MM.1S (cell line): ENCODE results near the gene SIN3A.
"Not testable (repeated sequence)": the region's sequence is repeated elsewhere in the genome, so short reads cannot be mapped to it uniquely, and the experiment has no call there.

Experiments
- DNase-seq: peaks from one replicate; pipeline ENCODE4 v3.0.0-alpha.2; 2015
- H2AFZ ChIP-seq: fragments of 300-600 bp; sonication (generic); 2 replicates; pipeline ENCODE4 v1.6.0; 2016; ENCODE audit warnings: antibody characterized with exemption, low read length
- H3F3A ChIP-seq: fragments of 300-600 bp; sonication (generic); 2 replicates; pipeline ENCODE4 v1.6.1; 2016; ENCODE audit warnings: mild to moderate bottlenecking, antibody characterized with exemption, low read length, moderate library complexity, mixed read lengths; ENCODE audit not compliant: insufficient read depth
- H3K27ac ChIP-seq: fragments of 300-600 bp; sonication (generic); 2 replicates; pipeline ENCODE4 v1.5.1; 2016; ENCODE audit warnings: mild to moderate bottlenecking, low read length
- H3K27me3 ChIP-seq: fragments of 300-600 bp; sonication (generic); replicated peaks from 2 replicates; pipeline ENCODE4 v1.6.0; 2016; ENCODE audit warnings: low read length; ENCODE audit not compliant: insufficient read depth
- H3K36me3 ChIP-seq: fragments of 300-600 bp; sonication (generic); replicated peaks from 2 replicates; pipeline ENCODE4 v1.6.1; 2016; ENCODE audit warnings: mild to moderate bottlenecking, low read length, mixed read lengths; ENCODE audit not compliant: insufficient read depth
- H3K4me1 ChIP-seq: fragments of 300-600 bp; sonication (generic); 2 replicates; pipeline ENCODE4 v1.6.1; 2016; ENCODE audit warnings: low read length, mixed read lengths
- H3K4me2 ChIP-seq: fragments of 300-600 bp; sonication (generic); 2 replicates; pipeline ENCODE4 v1.6.0; 2016; ENCODE audit warnings: low read depth, low read length
- H3K4me3 ChIP-seq: fragments of 300-600 bp; sonication (generic); 2 replicates; pipeline ENCODE4 v1.5.1; 2016; ENCODE audit warnings: low read length, mixed read lengths
- H3K79me2 ChIP-seq: fragments of 300-600 bp; sonication (generic); 2 replicates; pipeline ENCODE4 v1.6.1; 2016; ENCODE audit warnings: mixed run types, low read length, mixed read lengths
- H3K9ac ChIP-seq: fragments of 300-600 bp; sonication (generic); 2 replicates; pipeline ENCODE4 v1.6.1; 2016; ENCODE audit warnings: low read length, mixed read lengths
- H3K9me2 ChIP-seq: fragments of 300-600 bp; sonication (generic); replicated peaks from 2 replicates; pipeline ENCODE4 v1.6.1; 2016; ENCODE audit warnings: mild to moderate bottlenecking, low read length, mixed read lengths; ENCODE audit not compliant: insufficient read depth
- H3K9me3 ChIP-seq: fragments of 300-600 bp; sonication (generic); replicated peaks from 2 replicates; pipeline ENCODE4 v1.6.1; 2016; ENCODE audit warnings: mild to moderate bottlenecking, low read length, mixed read lengths; ENCODE audit not compliant: insufficient read depth
- H4K20me1 ChIP-seq: fragments of 300-600 bp; sonication (generic); 2 replicates; pipeline ENCODE4 v1.6.1; 2016; ENCODE audit warnings: mild to moderate bottlenecking, low read length, moderate library complexity, mixed read lengths; ENCODE audit not compliant: insufficient read depth
- EZH2 ChIP-seq: fragments of 300-600 bp; sonication (generic); optimal IDR thresholded peaks from 2 replicates; pipeline ENCODE3; 2017; ENCODE audit warnings: low read depth, mild to moderate bottlenecking, antibody characterized with exemption, low read length, mixed read lengths
- EZH2phosphoT487 ChIP-seq: fragments of 300-600 bp; sonication (generic); IDR thresholded peaks from 2 replicates; pipeline ENCODE4 v1.6.1; 2018; ENCODE audit warnings: antibody characterized with exemption, low read length
- TF ChIP-seq, protein P1 (sequence below): fragments of 300-600 bp; sonication (generic); IDR thresholded peaks from 2 replicates; pipeline ENCODE4 v1.5.1; 2016; ENCODE audit warnings: antibody characterized with exemption, low read length, mixed read lengths

SIN3A gene

GRCh38 chr15:75347222-75348033 is 104.1 kb downstream of the SIN3A start:
- Histone ChIP-seq H2AFZ (peak overlapping the region; percentile 76), H3F3A (no peaks in the 10 kb centered on the region), H3K79me2 (no peaks in the 10 kb centered on the region), H3K9me2 (no peaks in the 10 kb centered on the region), H3K4me3 (peak overlapping the region; percentile 84), H3K4me2 (peak overlapping the region; percentile 92), H3K27ac (peak overlapping the region; percentile 38; the same call in 1 of the 2 replicates), H3K4me1 (no peaks in the 10 kb centered on the region), H4K20me1 (no peaks in the 10 kb centered on the region), H3K36me3 (no peaks in the 10 kb centered on the region), H3K9me3 (no peaks in the 10 kb centered on the region), H3K9ac (peak overlapping the region; percentile 51; the same call in 1 of the 2 replicates), H3K27me3 (no peaks in the 10 kb centered on the region)
- no peak for TF ChIP-seq EZH2phosphoT487
- TF ChIP-seq, protein P1, sequence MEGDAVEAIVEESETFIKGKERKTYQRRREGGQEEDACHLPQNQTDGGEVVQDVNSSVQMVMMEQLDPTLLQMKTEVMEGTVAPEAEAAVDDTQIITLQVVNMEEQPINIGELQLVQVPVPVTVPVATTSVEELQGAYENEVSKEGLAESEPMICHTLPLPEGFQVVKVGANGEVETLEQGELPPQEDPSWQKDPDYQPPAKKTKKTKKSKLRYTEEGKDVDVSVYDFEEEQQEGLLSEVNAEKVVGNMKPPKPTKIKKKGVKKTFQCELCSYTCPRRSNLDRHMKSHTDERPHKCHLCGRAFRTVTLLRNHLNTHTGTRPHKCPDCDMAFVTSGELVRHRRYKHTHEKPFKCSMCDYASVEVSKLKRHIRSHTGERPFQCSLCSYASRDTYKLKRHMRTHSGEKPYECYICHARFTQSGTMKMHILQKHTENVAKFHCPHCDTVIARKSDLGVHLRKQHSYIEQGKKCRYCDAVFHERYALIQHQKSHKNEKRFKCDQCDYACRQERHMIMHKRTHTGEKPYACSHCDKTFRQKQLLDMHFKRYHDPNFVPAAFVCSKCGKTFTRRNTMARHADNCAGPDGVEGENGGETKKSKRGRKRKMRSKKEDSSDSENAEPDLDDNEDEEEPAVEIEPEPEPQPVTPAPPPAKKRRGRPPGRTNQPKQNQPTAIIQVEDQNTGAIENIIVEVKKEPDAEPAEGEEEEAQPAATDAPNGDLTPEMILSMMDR, result no peak
- no peak for TF ChIP-seq EZH2
- peak; percentile 56 for DNase-seq

- TF ChIP-seq EZH2 (no peak), EZH2phosphoT487 (no peak)
- TF ChIP-seq, protein P1, result no peak
- Histone ChIP-seq H3K27ac (peak within 1 kb of the TSS; percentile 38; the same call in 1 of the 2 replicates), H3K9ac (peak within 1 kb of the TSS; percentile 51; the same call in 1 of the 2 replicates)
Observed at GRCh38 chr15:75346796-75347221, 104.7 kb downstream of the SIN3A start, which contains the start of gene NEIL1. Gene NEIL1 (plus strand): TSS chr15:75347039. CDS start chr15:75348906, 1,867 bp downstream.

GRCh38 chr15:75343953-75344352 is 107.5 kb downstream of the SIN3A start:
- not testable (repeated sequence) for H3K9me3 ChIP-seq, H3K4me1 ChIP-seq, H3K9me2 ChIP-seq, H3K4me3 ChIP-seq, H3K36me3 ChIP-seq, H3F3A ChIP-seq, DNase-seq, H3K9ac ChIP-seq, H3K4me2 ChIP-seq, H3K27me3 ChIP-seq, H3K79me2 ChIP-seq, H4K20me1 ChIP-seq, H3K27ac ChIP-seq, H2AFZ ChIP-seq

More at GRCh38 chr15:75346796-75347221, 104.7 kb downstream of the SIN3A start, which contains the start of gene NEIL1:
- no peaks in the 10 kb centered on the region for H3K27me3 ChIP-seq
- H3F3A ChIP-seq, result no peaks in the 10 kb centered on the region
- H3K79me2 ChIP-seq, result no peaks in the 10 kb centered on the region
- no peaks in the 10 kb centered on the region for H4K20me1 ChIP-seq
- H3K9me3 ChIP-seq, result no peaks in the 10 kb centered on the region
- no peaks in the 10 kb centered on the region for H3K36me3 ChIP-seq
- no peaks in the 10 kb centered on the region for H3K4me1 ChIP-seq
- H2AFZ ChIP-seq, result peak within 1 kb of the TSS; percentile 76
- peak within 1 kb of the TSS; percentile 92 for H3K4me2 ChIP-seq
- H3K9me2 ChIP-seq, result no peaks in the 10 kb centered on the region
- peak; percentile 39 for DNase-seq
- H3K4me3 ChIP-seq, result peak within 1 kb of the TSS; percentile 84

GRCh38 chr15:75342221-75342620 is 109.3 kb downstream of the SIN3A start:
- no peak overlapping the region for H3K9ac ChIP-seq
- H2AFZ ChIP-seq, result no peak overlapping the region
- no peak overlapping the region for H3K4me2 ChIP-seq
- H3K79me2 ChIP-seq, result no peaks in the 10 kb centered on the region
- no peaks in the 10 kb centered on the region for H3K9me2 ChIP-seq
- H3K36me3 ChIP-seq, result no peaks in the 10 kb centered on the region
- no peaks in the 10 kb centered on the region for H3K27me3 ChIP-seq
- H4K20me1 ChIP-seq, result no peaks in the 10 kb centered on the region
- H3F3A ChIP-seq, result no peaks in the 10 kb centered on the region
- no peak for TF ChIP-seq EZH2
- no peak for TF ChIP-seq EZH2phosphoT487
- TF ChIP-seq, protein P1, result no peak
- H3K4me1 ChIP-seq, result no peaks in the 10 kb centered on the region
- H3K4me3 ChIP-seq, result no peak overlapping the region
- DNase-seq, result no peak
- H3K9me3 ChIP-seq, result no peaks in the 10 kb centered on the region
- H3K27ac ChIP-seq, result no peak overlapping the region
